Suppressor macrophage treated with lipopolysaccharide for 1 hour (primary cell): ENCODE results near the gene OR51F1.
"Not testable (repeated sequence)": the region's sequence is repeated elsewhere in the genome, so short reads cannot be mapped to it uniquely, and the experiment has no call there.

Experiments
- DNase-seq, 3 donors: peaks; one replicate each; pipeline ENCODE4 v3.0.0-alpha.2; 2020 to 2022

The OR51F1 gene, protein sequence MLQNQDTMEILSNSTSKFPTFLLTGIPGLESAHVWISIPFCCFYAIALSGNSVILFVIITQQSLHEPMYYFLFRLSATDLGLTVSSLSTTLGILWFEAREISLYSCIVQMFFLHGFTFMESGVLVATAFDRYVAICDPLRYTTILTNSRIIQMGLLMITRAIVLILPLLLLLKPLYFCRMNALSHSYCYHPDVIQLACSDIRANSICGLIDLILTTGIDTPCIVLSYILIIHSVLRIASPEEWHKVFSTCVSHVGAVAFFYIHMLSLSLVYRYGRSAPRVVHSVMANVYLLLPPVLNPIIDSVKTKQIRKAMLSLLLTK

DNA sequence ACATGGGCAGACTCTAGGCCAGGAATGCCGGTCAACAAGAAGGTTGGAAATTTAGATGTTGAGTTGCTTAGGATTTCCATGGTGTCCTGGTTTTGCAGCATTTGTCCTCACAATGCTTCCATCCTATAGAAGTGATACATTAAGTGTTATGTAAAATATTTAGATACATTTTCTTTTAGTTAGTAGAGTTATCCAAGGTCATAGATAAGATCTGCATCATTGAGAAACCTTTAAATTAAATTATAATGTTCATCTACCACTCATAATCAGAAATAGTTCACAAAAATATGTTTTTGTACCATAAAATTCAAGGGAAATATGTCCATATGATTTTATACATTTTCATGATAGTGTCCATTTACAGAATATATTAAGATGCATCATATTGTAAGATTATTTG lies at the start of gene OR51F1:
TSS of gene OR51F1 (minus strand) at position 101 of the 400 bp plus-strand sequence. CDS start at position 101, 0 bp downstream.
- DNase-seq, result no peak

- no peak for DNase-seq
Measured at GRCh38 chr11:4809246-4809645, 39.5 kb upstream of the OR51F1 start.

GRCh38 chr11:4808476-4808875 lies 38.7 kb upstream of the OR51F1 start:
- no peak for DNase-seq

- DNase-seq, result no peak
Measured at GRCh38 chr11:4804280-4804679, 34.5 kb upstream of the OR51F1 start, which contains the start of gene OR52R1. Gene OR52R1, minus strand, starts transcription at chr11:4804380. Its CDS starts 0 bp downstream, at chr11:4804380.

- not testable (repeated sequence) for DNase-seq
Measured at GRCh38 chr11:4801316-4801715, 31.6 kb upstream of the OR51F1 start.

- DNase-seq, result no peak
Measured at GRCh38 chr11:4798427-4799183, 28.9 kb upstream of the OR51F1 start.

- DNase-seq, result peak in 2 of 3 donors; percentile 0 to 2
Measured at GRCh38 chr11:4797206-4797605, 27.5 kb upstream of the OR51F1 start.

- no peak for DNase-seq
Measured at GRCh38 chr11:4782454-4782853, 12.7 kb upstream of the OR51F1 start.

- no peak for DNase-seq
Measured at GRCh38 chr11:4768094-4768493, 1.6 kb downstream of the OR51F1 start.

GRCh38 chr11:4766420-4767043 lies 3.2 kb downstream of the OR51F1 start:
- DNase-seq, result no peak

DNA sequence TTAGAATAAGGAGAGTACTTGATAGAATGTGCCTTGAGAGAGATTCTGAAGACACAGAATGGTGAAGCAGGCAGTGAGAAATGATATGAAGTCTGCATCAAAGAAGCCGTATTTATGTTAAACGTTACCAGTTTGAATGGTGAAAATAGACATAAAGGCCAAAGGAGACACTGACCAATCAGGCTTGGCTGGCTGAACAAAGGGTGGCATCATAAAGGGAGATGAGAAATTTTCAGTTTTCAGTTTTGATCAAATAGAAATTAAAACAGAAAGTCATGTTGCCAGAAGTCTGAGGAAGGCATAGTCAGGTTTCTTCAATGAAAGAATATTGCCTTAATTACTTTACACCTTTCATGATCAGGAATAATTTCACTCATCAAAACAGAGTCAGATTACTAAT lies 6.6 kb downstream of the OR51F1 start:
- no peak for DNase-seq

DNA sequence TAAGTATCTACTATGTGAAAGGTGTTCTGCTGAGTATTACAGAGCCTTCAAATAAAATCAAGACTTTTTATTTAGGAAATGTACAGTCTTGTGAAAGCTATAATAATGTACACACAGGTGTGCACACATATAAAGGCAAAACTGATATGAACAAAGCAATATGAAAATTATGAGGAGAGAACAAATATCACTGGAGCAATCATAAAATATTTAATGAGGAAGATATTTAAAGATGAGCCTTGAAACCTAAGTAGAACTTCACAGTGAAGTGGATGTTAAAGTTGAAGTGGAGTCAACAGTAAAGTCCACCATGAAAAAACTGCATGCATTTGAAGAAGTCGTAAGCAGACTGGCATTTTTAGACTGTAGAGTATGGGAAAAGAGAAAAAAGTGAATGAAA lies 18.5 kb downstream of the OR51F1 start:
- no peak for DNase-seq

GRCh38 chr11:4748438-4748837 lies 21.3 kb downstream of the OR51F1 start:
- DNase-seq, result no peak

DNA sequence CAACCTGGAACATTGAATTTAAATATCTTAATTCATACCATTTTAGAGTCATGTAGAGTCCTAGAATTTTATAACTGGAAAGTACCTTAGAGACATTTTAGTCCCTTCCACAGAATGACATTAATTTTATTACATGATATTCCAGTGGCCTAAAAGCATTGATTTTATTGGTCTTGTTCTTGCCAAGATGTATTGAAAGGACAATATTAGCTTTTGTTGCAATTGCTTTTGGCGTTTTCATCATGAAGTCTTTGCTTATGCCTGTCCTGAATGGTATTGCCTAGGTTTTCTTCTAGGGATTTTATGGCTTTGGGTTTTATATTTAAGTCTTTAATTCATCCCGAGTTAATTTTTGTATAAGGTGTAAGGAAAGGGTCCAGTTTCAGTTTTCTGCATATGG lies 29.0 kb downstream of the OR51F1 start:
- DNase-seq, result no peak

DNA sequence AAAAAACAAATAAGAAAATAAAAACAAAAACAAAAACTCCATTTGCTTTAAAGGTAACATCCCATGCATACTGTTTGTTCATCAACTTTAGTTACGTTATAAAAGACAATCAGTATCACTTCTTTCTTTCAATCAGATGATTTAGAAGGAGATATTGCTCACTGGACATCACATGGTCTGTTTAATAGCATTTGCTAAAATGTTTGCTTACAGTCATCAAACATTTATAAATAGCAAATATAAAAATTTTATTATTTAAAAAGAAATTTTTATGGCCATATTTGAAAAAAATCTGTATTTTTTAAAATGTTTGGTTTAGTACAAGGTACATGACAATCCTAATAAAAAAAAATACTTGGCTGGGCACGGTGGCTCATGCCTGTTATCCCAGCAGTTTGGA lies 42.6 kb downstream of the OR51F1 start:
- no peak for DNase-seq

GRCh38 chr11:4722616-4723534 lies 46.9 kb downstream of the OR51F1 start:
- DNase-seq, result not testable (repeated sequence)
